ENCODE data around the gene MCOLN1. TPM values are rescaled to one million over a fixed set of nuclear protein-coding genes. Genes with fewer than 3 reads are reported as not detected.
A peak's percentile ranks its signal among the peaks of the same experiment; 100 is the strongest.
"Not testable (repeated sequence)": the region's sequence is repeated elsewhere in the genome, so short reads cannot be mapped to it uniquely, and the experiment has no call there.

The MCOLN1 gene
- polyA plus RNA-seq, 1 donor (not counting 4 experiments of a cell fraction or from before 2014, with no cell fraction given): 14.0 TPM

GRCh38 chr19:7575434-7576040, 53.1 kb downstream of the MCOLN1 start:
- Histone ChIP-seq H2AFZ (ENCODE audit: control insufficient read depth, low read length) (no peak overlapping the region), H3K27me3 (ENCODE audit: control insufficient read depth, extremely low read depth, insufficient read depth, low read length) (no peaks in the 10 kb centered on the region), H4K20me1 (ENCODE audit: control insufficient read depth, extremely low read depth, insufficient read depth, low read length) (no peaks in the 10 kb centered on the region), H3K4me2 (ENCODE audit: control insufficient read depth, extremely low read depth, insufficient read depth, low read depth, low read length) (no peak overlapping the region), H3K4me1 (ENCODE audit: control insufficient read depth, extremely low read depth, insufficient read depth, low read length) (peaks cover 10% of the 10 kb centered on the region), H3K27ac (ENCODE audit: control insufficient read depth, insufficient read depth, low read length) (no peak overlapping the region), H3K9me3 (ENCODE audit: control insufficient read depth, low read depth, low read length) (no peaks in the 10 kb centered on the region), H3K9ac (ENCODE audit: control insufficient read depth, extremely low read depth, insufficient read depth, low read length) (no peak overlapping the region), H3K79me2 (ENCODE audit: control insufficient read depth, insufficient read depth, low read length) (no peaks in the 10 kb centered on the region), H3K36me3 (ENCODE audit: control insufficient read depth in 2 of 2, extremely low read depth in 1 of 2, insufficient read depth in 2 of 2, low read length in 2 of 2) (no peaks in the 10 kb centered on the region), H3K9me1 (ENCODE audit: control insufficient read depth, extremely low read depth, insufficient read depth, low read length) (no peaks in the 10 kb centered on the region), H3K4me3 (ENCODE audit: control insufficient read depth in 2 of 3, extremely low read depth in 1 of 3, insufficient read depth in 2 of 3, low read depth in 1 of 3, low read length in 3 of 3) (no peak overlapping the region)
- FAIRE-seq (peak; percentile 44), DNase-seq (ENCODE audit: low read depth, low spot score) (no peak)
- dilution Hi-C loops (cut with MboI; ENCODE audit: extremely low pct_ligation_motif_present, low sequenced_read_pairs): no loop called here
- TF ChIP-seq EZH2 (IDR thresholded peaks at IDR 0.05; ENCODE audit: low read length): no peak
- TF ChIP-seq CTCF (optimal IDR thresholded peaks at IDR 0.05 in 1 of 3, IDR thresholded peaks at IDR 0.05 in 1 of 3, conservative IDR thresholded peaks at IDR 0.05 in 1 of 3; ENCODE audit: extremely low read depth in 1 of 3, insufficient read depth in 2 of 3, low read length in 3 of 3): no peak

GRCh38 chr19:7577422-7577821, 55.0 kb downstream of the MCOLN1 start:
- H3K4me2 ChIP-seq (ENCODE audit: control insufficient read depth, extremely low read depth, insufficient read depth, low read depth, low read length); H2AFZ ChIP-seq (ENCODE audit: control insufficient read depth, low read length); H3K36me3 ChIP-seq (ENCODE audit: control insufficient read depth in 2 of 2, extremely low read depth in 1 of 2, insufficient read depth in 2 of 2, low read length in 2 of 2); H3K4me1 ChIP-seq (ENCODE audit: control insufficient read depth, extremely low read depth, insufficient read depth, low read length); H3K9me1 ChIP-seq (ENCODE audit: control insufficient read depth, extremely low read depth, insufficient read depth, low read length); H3K9ac ChIP-seq (ENCODE audit: control insufficient read depth, extremely low read depth, insufficient read depth, low read length); H4K20me1 ChIP-seq (ENCODE audit: control insufficient read depth, extremely low read depth, insufficient read depth, low read length); H3K4me3 ChIP-seq (ENCODE audit: control insufficient read depth in 2 of 3, extremely low read depth in 1 of 3, insufficient read depth in 2 of 3, low read depth in 1 of 3, low read length in 3 of 3); H3K27me3 ChIP-seq (ENCODE audit: control insufficient read depth, extremely low read depth, insufficient read depth, low read length); H3K9me3 ChIP-seq (ENCODE audit: control insufficient read depth, low read depth, low read length); H3K79me2 ChIP-seq (ENCODE audit: control insufficient read depth, insufficient read depth, low read length); H3K27ac ChIP-seq (ENCODE audit: control insufficient read depth, insufficient read depth, low read length); DNase-seq (ENCODE audit: low read depth, low spot score); FAIRE-seq; dilution Hi-C loops (cut with MboI; ENCODE audit: extremely low pct_ligation_motif_present, low sequenced_read_pairs): not testable (repeated sequence)

- H3K9ac ChIP-seq (ENCODE audit: control insufficient read depth, extremely low read depth, insufficient read depth, low read length): no peak overlapping the region
- H3K9me1 ChIP-seq (ENCODE audit: control insufficient read depth, extremely low read depth, insufficient read depth, low read length): no peaks in the 10 kb centered on the region
- no peak for FAIRE-seq
Measured at GRCh38 chr19:7578127-7578526, 55.7 kb downstream of the MCOLN1 start.

More at GRCh38 chr19:7578127-7578526, 55.7 kb downstream of the MCOLN1 start:
- Histone ChIP-seq H3K9me3 (ENCODE audit: control insufficient read depth, low read depth, low read length) (no peaks in the 10 kb centered on the region), H3K36me3 (ENCODE audit: control insufficient read depth in 2 of 2, extremely low read depth in 1 of 2, insufficient read depth in 2 of 2, low read length in 2 of 2) (no peaks in the 10 kb centered on the region), H4K20me1 (ENCODE audit: control insufficient read depth, extremely low read depth, insufficient read depth, low read length) (no peaks in the 10 kb centered on the region), H3K4me3 (ENCODE audit: control insufficient read depth in 2 of 3, extremely low read depth in 1 of 3, insufficient read depth in 2 of 3, low read depth in 1 of 3, low read length in 3 of 3) (no peak overlapping the region), H3K4me1 (ENCODE audit: control insufficient read depth, extremely low read depth, insufficient read depth, low read length) (no peaks in the 10 kb centered on the region), H2AFZ (ENCODE audit: control insufficient read depth, low read length) (no peak overlapping the region), H3K4me2 (ENCODE audit: control insufficient read depth, extremely low read depth, insufficient read depth, low read depth, low read length) (no peak overlapping the region), H3K27ac (ENCODE audit: control insufficient read depth, insufficient read depth, low read length) (no peak overlapping the region), H3K79me2 (ENCODE audit: control insufficient read depth, insufficient read depth, low read length) (no peaks in the 10 kb centered on the region), H3K27me3 (ENCODE audit: control insufficient read depth, extremely low read depth, insufficient read depth, low read length) (peaks cover 6% of the 10 kb centered on the region)
- dilution Hi-C loops (cut with MboI; ENCODE audit: extremely low pct_ligation_motif_present, low sequenced_read_pairs): no loop called here
- no peak for DNase-seq (ENCODE audit: low read depth, low spot score)
- TF ChIP-seq CTCF (optimal IDR thresholded peaks at IDR 0.05 in 1 of 3, IDR thresholded peaks at IDR 0.05 in 1 of 3, conservative IDR thresholded peaks at IDR 0.05 in 1 of 3; ENCODE audit: extremely low read depth in 1 of 3, insufficient read depth in 2 of 3, low read length in 3 of 3): no peak
- no peak for TF ChIP-seq EZH2 (IDR thresholded peaks at IDR 0.05; ENCODE audit: low read length)

All from keratinocyte (primary cell).